Fibroblast of lung (primary cell): ENCODE measurements around the gene CLDN4.

ENCODE experiments used
- CTCF ChIP-seq, 2 donors: IDR thresholded peaks in 1 of 2; conservative IDR thresholded peaks in 1 of 2; 1 replicate in 1 of 2; 2 replicates in 1 of 2; pipeline ENCODE4 v1.5.1; 2011 to 2012; ENCODE audit warnings: low read length in 2 of 2, control low read depth in 1 of 2, inconsistent platforms in 1 of 2, low read depth in 1 of 2, mild to moderate bottlenecking in 1 of 2
- EZH2 ChIP-seq: IDR thresholded peaks from 2 replicates; pipeline ENCODE4 v1.5.1; 2012; ENCODE audit warnings: low read length, control low read depth, mild to moderate bottlenecking; ENCODE audit errors: missing control alignments

GRCh38 chr7:73820013-73820412 lies 10.8 kb upstream of the CLDN4 start:
- TF ChIP-seq CTCF (conservative IDR thresholded peaks at IDR 0.05 in 1 of 2, IDR thresholded peaks at IDR 0.05 in 1 of 2; ENCODE audit: low read depth in 1 of 2, low read length in 2 of 2) (no peak), EZH2 (no peak)
